ENCODE measurements around the gene HERC4.

DNA sequence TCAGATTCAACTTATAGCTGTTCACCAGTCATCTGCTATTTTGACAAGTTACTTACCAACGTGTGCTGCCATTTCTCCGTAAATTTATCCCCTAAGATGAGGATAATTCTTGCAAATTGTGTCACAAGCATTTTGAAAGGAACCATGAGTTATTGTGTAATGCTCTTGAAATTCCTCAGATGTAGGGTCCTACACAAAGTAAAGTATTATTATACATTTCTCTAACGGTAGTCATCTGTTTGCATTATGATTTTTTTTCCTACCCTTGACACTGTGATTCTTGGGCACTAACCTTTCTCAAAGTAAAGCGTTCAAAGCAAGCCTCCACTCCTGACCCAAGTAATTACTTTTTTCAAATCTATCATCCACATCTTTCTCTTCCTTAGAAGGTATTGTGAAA lies 8.1 kb downstream of the HERC4 start:
- TF ChIP-seq, protein P1, sequence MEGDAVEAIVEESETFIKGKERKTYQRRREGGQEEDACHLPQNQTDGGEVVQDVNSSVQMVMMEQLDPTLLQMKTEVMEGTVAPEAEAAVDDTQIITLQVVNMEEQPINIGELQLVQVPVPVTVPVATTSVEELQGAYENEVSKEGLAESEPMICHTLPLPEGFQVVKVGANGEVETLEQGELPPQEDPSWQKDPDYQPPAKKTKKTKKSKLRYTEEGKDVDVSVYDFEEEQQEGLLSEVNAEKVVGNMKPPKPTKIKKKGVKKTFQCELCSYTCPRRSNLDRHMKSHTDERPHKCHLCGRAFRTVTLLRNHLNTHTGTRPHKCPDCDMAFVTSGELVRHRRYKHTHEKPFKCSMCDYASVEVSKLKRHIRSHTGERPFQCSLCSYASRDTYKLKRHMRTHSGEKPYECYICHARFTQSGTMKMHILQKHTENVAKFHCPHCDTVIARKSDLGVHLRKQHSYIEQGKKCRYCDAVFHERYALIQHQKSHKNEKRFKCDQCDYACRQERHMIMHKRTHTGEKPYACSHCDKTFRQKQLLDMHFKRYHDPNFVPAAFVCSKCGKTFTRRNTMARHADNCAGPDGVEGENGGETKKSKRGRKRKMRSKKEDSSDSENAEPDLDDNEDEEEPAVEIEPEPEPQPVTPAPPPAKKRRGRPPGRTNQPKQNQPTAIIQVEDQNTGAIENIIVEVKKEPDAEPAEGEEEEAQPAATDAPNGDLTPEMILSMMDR (IDR thresholded peaks at IDR 0.05), result no peak
- TF ChIP-seq TEAD4 (CRISPR knock-in tag; IDR thresholded peaks at IDR 0.05), result no peak

All from WTC11 (cell line).